ENCODE data around the gene TLR2.

TLR2 gene

GRCh38 chr4:153729895-153730294 lies 45.8 kb downstream of the TLR2 start:
- no peak for DNase-seq (ENCODE audit: low read depth in 2 of 2)

GRCh38 chr4:153731239-153731638 lies 47.2 kb downstream of the TLR2 start:
- no peak for DNase-seq (ENCODE audit: low read depth in 2 of 2)

- no peak for DNase-seq (ENCODE audit: low read depth in 2 of 2)
Measured at GRCh38 chr4:153733751-153734448, 49.8 kb downstream of the TLR2 start.

DNA sequence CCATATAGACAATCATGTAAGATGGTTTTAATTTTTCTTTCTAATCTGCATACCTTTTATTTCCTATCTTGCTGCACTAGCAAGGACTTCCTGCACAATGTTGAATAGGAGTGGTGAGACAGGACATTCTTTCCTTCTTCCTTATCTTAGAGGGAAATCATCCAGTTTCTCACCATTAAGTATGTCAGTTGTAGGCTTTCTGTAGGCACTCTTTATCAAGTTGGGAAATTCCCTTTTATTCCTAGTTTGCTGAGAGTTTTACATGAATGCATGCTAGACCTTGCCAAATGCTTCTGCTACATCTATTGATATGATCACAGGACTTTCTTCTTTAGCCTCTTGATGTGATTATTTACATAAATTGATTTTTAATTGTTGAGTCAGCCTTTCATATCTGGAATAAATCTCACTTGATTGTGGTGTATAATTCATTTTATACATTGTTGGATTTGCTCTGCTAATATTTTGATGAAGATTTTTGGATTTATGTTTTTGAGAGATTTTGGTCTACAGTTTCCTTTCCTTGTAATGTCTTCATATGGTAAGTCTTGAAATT lies 51.9 kb downstream of the TLR2 start:
- no peak for DNase-seq (ENCODE audit: low read depth in 2 of 2)

DNA sequence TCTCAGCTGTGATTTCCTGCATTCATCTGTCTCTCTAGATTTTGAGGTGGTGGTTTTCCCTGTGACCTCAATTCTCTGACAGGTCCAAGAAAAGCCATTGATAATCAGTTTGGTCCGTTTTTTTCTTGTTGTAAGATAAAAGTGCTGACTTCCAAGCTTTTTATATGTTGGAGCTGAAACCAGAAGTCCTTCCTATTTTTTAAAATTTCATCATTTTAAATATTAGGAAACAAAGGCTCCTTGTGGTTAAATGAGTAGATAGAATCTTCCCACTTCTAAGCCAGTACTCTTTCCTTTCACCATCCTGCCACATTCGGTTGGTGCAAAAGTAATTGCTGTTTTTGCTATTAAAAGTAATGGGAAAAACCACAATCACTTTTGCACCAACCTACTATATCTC lies 57.5 kb downstream of the TLR2 start:
- DNase-seq (ENCODE audit: low read depth in 2 of 2), result no peak

DNA sequence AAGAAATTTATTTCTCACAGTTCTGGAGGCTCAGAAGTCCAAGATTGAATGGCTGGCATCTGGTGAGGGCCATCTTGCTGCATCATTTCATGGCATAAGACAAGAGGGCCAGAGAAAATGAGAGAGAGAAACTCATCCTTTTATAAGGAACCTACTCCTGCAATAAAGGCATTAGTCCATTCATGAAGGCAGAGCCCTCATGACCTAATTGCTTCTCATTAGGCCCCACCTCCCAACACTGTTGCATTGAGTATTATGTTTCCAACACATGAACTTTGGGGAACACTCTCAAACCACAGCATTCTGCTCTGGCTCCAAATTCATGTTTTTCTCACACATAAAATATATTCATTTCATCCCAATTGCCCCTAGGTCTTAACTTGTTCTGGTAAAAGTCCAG lies 61.6 kb downstream of the TLR2 start:
- DNase-seq (ENCODE audit: low read depth in 2 of 2), result no peak

DNA sequence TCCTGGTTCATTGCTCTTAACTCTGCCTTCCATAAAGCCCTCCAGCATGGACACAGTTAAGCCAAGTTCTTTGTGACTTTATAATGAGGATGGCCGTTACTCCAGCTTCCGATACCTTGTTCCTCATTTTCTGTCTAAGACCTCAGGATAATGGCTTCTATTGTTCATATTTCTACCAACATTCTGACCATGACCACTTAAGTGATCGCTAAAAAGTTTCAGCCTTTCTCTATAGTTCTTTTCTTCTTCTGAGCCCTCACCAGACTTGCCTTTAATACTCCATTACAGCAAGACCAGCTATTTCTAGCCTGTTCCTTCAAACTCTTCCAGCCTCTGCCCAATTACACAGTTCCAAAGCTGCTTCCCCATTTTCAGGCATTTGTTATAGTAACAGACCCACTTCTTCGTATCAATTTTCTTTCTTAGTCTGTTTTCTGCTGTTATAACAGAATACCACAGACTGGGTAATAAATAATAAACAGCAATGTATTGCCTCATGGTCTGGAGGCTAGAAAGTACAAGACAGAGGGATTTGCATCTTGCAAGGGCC lies 63.4 kb downstream of the TLR2 start:
- DNase-seq (ENCODE audit: low read depth in 2 of 2), result no peak

- no peak for DNase-seq (ENCODE audit: low read depth in 2 of 2)
Measured at GRCh38 chr4:153748378-153748777, 64.3 kb downstream of the TLR2 start.

- peak; percentile 7 to 26 for DNase-seq (ENCODE audit: low read depth in 2 of 2)
Measured at GRCh38 chr4:153750197-153750817, 66.2 kb downstream of the TLR2 start.

DNA sequence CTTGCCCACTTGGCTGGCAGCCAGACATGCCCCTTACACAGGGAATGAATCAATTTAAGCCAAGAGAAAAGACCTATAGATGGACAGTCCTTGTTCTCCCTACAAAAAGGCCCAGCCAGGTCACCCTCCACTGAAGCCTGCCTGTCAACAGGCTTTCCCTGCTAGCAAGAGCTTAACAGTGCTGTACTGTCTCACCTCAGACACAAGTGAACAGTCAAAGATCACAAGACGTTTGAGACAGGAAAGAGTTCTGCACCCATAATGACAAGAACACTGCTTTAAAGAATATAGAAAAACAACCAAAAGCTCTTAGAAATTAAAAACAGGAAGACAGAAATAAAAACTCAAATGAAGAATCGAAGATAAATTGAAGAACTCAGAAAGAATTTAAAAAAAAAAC lies 71.1 kb downstream of the TLR2 start:
- no peak for DNase-seq (ENCODE audit: low read depth in 2 of 2)

Data from stimulated activated CD8-positive, alpha-beta memory T cell treated with anti-CD3 and anti-CD28 coated beads, Interleukin-15, amount 100 ng/mL, for 48 hours (primary cell).